Fibroblast of the aortic adventitia (primary cell): ENCODE results near the gene CEP85. TPM values are rescaled to one million over a fixed set of nuclear protein-coding genes. Genes with fewer than 3 reads are reported as not detected.

Source experiments
- DNase-seq: peaks from one replicate; pipeline ENCODE4 v3.0.0-alpha.2; 2010; ENCODE audit warnings: low read depth
- H3K4me3 ChIP-seq: 2 replicates; pipeline ENCODE4 v1.5.1; 2011; ENCODE audit warnings: low read depth, mild to moderate bottlenecking, control low read depth, low read length, moderate library complexity
- total RNA-seq: library from RNA; depleted of rRNA; stranded (reverse); fragments of >200 nt; gene quantifications from 2 replicates; pipeline ENCODE4 v1.2.3, GENCODE V29; 2012; ENCODE audit warnings: low replicate concordance
- TF ChIP-seq, protein P1 (sequence below): IDR thresholded peaks from 2 replicates; pipeline ENCODE4 v1.5.1; 2011; ENCODE audit warnings: mild to moderate bottlenecking, low read length, control low read depth, inconsistent platforms; ENCODE audit not compliant: insufficient read depth

Gene CEP85
- total RNA-seq, 1 donor = 12.9 TPM

DNA sequence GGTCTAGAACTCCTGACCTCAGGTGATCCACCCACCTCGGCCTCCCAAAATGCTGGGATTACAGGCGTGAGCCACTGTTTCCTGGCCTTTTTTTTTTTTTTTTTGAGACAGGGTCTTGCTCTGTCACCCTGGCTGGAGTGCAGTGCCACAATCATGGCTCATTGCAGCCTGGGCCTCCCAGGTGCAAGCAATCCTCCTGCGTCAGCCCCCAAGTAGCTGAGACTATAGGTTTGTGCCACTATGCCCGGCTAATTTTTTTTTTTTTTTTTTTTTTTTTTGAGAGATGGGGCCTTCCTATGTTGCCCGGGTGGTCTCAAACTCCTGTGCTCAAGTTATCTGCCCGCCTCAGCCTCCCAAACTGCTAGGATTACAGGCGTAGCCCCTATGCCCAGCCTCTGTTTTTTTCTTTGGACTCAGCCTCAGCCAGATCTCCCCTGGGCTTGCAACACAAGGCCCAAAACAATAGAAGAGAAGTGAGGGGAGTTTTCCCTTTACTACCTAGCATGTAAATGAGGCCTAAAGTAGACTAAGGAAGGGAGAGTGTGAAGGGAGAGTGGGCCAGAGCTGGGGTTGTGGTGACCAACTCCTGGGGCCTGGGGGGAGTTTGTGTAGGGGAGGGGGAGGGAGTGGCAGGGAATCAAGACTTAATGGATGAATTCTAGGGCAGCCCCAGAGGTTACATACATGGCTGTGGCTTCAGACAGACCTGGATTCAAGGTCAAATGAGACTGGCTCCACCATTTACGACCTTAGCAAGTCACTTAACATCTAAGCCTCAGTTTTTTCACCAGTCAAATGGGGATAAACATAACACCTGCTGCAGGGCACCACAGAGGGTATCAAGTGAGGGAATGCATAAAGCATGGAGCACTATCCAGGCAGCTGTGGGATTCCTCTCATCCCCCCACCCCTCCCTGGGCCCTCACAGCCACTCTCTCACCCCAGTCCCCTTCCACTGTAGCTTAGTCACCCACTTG is 82.2 kb downstream of the CEP85 start:
- no peak overlapping the region for H3K4me3 ChIP-seq
- DNase-seq = no peak
- TF ChIP-seq, protein P1, sequence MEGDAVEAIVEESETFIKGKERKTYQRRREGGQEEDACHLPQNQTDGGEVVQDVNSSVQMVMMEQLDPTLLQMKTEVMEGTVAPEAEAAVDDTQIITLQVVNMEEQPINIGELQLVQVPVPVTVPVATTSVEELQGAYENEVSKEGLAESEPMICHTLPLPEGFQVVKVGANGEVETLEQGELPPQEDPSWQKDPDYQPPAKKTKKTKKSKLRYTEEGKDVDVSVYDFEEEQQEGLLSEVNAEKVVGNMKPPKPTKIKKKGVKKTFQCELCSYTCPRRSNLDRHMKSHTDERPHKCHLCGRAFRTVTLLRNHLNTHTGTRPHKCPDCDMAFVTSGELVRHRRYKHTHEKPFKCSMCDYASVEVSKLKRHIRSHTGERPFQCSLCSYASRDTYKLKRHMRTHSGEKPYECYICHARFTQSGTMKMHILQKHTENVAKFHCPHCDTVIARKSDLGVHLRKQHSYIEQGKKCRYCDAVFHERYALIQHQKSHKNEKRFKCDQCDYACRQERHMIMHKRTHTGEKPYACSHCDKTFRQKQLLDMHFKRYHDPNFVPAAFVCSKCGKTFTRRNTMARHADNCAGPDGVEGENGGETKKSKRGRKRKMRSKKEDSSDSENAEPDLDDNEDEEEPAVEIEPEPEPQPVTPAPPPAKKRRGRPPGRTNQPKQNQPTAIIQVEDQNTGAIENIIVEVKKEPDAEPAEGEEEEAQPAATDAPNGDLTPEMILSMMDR = no peak

DNA sequence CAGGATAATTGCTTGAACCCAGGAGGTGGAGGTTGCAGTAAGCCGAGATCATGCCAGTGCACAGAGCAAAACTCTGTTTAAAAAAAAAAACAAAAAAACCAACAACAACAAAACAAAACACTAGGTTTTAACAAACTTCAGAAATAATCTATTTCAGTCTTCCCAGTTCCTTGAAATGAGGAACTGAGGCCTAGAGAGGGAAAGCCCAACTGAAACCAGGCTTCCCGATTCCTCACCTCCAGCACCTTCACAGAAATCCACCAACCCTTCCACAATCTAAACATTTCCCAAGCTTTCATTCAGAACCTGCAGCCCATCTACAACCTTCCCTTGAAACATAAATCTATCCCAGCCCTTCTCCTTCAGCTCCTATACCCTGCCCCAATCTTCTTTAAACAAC is 83.1 kb downstream of the CEP85 start:
- no peak for DNase-seq
- no peak overlapping the region for H3K4me3 ChIP-seq
- TF ChIP-seq, protein P1 = no peak

DNA sequence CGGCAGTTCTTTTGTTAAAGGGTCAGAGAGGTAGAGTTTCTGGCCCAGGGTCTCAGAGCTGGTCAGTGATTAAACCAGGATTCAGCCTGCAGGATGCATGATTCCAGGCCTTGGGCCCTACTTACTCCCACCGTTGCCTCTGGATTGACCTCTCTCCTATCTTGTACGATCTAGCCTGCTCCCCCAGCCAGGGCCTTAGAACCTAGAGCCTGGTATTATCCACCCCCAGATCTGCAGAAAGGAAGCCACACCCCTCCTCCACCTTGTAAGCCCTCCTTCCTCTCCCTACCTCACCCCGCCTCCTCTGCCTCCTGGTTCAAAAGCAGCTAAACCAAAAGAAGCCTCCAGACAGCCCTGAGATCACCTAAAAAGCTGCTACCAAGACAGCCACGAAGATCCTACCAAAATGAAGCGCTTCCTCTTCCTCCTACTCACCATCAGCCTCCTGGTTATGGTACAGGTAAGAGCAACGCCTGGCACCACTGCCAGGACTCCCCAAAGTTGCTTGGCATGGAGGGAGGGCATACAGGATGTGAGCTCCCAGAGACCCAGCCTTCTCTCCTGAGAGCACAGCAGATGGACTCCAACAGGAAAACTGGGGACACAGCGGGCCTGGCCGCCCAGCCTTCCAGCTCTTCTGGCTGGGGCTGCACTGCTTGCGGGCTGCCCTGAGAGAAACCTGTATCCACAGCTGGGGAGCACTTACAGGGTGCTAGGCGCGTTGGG is 83.8 kb downstream of the CEP85 start, which contains the start of gene CD52:
TSS of gene CD52 (plus strand) at position 347 of the 726 bp plus-strand sequence. CDS start at position 407, 60 bp downstream.
- TF ChIP-seq, protein P1 = no peak

DNA sequence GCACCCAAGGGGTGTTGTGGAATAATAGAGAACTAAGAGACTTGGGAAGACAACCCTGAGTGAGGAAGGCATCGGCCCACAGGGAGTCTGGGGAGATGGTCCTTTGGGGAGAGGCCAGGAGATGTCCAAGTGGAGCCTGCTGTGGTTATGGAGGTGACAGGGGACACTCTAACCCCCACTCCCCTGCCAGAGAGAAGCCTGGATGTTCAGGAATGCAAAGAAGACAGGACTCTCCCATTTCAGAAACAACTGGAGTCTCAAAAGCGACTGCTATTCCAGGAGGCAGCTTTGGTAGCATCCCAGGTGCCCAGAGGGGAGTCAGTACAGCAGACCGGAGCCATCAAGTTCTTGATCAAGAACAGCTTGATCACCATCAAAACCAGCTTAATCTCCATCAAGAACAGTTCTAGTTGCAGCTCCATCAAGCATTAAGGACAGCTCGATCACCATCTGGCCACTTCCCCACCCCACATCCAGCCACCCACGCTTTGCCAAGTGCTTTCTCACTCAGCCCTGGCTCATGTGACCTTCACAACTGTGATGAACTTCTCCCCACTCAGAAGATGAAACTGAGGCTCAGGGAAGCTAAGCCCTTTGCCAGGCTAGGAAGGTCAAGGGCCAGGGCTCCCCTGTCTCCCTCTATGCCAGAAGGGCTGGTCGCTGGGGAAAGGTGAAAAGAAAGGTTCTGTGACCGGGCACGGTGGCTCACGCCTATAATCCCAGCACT is 84.5 kb downstream of the CEP85 start:
- TF ChIP-seq, protein P1 = no peak
- H3K4me3 ChIP-seq = no peak overlapping the region
- DNase-seq = no peak

More for the DNA sequence above, 83.8 kb downstream of the CEP85 start, which contains the start of gene CD52:
- no peak within 1 kb of the TSS for H3K4me3 ChIP-seq
- no peak for DNase-seq

DNA sequence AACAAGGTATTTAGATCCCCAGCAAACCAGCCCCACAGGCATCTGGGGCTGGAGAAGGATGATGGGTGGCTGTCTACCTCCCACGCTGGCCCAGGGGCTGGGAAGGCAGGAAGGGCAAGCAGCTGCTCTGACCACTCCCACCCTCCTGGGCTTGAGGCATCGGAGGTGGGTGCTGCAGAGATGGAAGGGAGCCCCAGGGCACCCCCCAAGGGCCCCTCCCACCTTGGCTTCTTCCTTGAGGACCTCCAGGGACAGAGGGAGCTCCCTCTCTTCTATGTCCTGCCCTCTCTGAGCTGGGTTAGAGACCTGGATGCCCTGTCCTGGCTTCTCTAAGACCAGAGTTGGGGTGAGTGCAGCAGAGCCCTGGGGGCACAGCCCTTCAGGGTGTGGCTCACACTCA is 86.9 kb downstream of the CEP85 start:
- TF ChIP-seq, protein P1 = no peak
- DNase-seq = no peak
- no peak overlapping the region for H3K4me3 ChIP-seq

DNA sequence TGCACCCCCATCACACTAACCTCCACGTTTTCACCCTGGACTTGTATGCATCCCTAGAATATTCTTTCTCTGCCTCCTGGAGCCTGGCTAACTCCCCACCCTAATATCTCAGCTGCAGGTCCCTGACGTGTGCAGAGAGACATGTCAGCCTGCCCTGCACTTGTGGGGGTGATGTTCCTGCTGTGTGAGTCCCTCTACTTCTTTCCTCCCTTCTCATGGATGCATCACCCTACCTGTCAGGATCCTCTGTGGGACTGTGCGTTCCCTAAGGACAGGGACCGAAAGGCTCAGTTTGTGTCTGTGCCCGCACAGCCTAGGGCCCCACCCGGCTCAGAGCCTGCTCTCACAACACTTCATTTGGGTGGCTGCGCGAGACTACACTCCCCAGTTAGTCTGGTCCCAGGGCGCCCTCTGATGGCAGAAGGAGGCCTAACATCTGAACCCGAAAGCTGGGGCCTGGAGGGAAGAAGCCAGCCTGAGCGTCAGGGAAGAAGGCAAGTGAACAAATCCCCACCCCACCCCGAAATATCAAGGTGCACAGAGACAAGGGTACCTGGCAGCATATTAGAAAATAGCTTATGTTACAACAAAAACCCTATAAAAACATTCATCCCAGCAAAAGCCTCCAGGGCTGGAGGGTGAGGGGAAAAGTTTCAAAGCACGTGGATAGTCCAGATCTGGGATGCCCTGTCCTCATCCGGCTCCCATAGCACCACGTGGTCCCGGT is 87.5 kb downstream of the CEP85 start:
- TF ChIP-seq, protein P1 = peak; percentile 90
- H3K4me3 ChIP-seq = no peak overlapping the region
- DNase-seq = peak; percentile 88
